Upper lobe of left lung (tissue), 4 donors: ENCODE data around the gene RNF215.

Source experiments
- POLR2A ChIP-seq, 4 donors: fragments of 450-650 bp; IDR thresholded peaks; one replicate each; pipeline ENCODE4 v1.5.1; 2016 to 2017; ENCODE audit warnings: antibody characterized with exemption in 4 of 4, mild to moderate bottlenecking in 2 of 4
- POLR2AphosphoS5 ChIP-seq, 2 donors: sonication (generic); formaldehyde crosslinking; IDR thresholded peaks; one replicate each; pipeline ENCODE4 v1.5.1; 2017; ENCODE audit warnings: antibody characterized with exemption in 2 of 2
- TF ChIP-seq, protein P1 (sequence below), 6 experiments: fragments of 450-650 bp in 4 of 6; fragments of 200-600 bp in 2 of 6; sonication (generic) in 2 of 6; IDR thresholded peaks; one replicate each; pipeline ENCODE4 v1.5.1; 2016 to 2019; ENCODE audit warnings: antibody characterized with exemption in 6 of 6

DNA sequence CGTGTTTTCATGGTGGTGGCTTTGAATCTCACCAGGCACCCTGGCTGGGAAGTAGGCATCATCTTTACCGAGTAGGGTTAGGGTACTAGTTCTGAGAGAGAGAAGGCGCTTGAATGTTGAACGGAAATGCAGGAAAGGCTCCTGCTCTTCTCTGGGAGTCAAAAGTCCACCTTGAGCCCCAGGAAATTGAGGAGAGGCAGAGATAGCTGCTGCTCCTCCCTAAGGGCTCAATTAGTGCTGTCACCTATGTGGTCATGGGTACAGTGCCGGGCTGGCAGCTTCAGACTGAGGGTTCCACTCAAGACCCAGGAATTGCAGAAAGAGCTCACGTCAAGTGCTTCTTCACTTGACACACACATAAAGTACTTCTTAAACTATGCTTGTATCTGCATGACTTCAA, 28.7 kb downstream of the RNF215 start:
- no peak for TF ChIP-seq POLR2A (IDR thresholded peaks at IDR 0.05)
- TF ChIP-seq, protein P1, sequence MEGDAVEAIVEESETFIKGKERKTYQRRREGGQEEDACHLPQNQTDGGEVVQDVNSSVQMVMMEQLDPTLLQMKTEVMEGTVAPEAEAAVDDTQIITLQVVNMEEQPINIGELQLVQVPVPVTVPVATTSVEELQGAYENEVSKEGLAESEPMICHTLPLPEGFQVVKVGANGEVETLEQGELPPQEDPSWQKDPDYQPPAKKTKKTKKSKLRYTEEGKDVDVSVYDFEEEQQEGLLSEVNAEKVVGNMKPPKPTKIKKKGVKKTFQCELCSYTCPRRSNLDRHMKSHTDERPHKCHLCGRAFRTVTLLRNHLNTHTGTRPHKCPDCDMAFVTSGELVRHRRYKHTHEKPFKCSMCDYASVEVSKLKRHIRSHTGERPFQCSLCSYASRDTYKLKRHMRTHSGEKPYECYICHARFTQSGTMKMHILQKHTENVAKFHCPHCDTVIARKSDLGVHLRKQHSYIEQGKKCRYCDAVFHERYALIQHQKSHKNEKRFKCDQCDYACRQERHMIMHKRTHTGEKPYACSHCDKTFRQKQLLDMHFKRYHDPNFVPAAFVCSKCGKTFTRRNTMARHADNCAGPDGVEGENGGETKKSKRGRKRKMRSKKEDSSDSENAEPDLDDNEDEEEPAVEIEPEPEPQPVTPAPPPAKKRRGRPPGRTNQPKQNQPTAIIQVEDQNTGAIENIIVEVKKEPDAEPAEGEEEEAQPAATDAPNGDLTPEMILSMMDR (IDR thresholded peaks at IDR 0.05) = no peak
- TF ChIP-seq POLR2AphosphoS5 (IDR thresholded peaks at IDR 0.05) = no peak
